GM12872 (cell line): ENCODE measurements around the gene PIP5KL1.

Experiments used
- CTCF ChIP-seq: IDR thresholded peaks from 3 replicates; pipeline ENCODE4 v1.5.1; 2011; ENCODE audit warnings: low read depth, mild to moderate bottlenecking, low read length, moderate library complexity; ENCODE audit not compliant: insufficient read depth

The PIP5KL1 gene

GRCh38 chr9:127873223-127873691 lies 57.3 kb downstream of the PIP5KL1 start:
- no peak for TF ChIP-seq CTCF

- TF ChIP-seq CTCF: no peak
These were observed 58.0 kb downstream of the PIP5KL1 start for GRCh38 chr9:127872369-127873222.

- TF ChIP-seq CTCF: no peak
These were observed 59.0 kb downstream of the PIP5KL1 start for GRCh38 chr9:127871531-127871930.

- no peak for TF ChIP-seq CTCF
These were observed 59.7 kb downstream of the PIP5KL1 start for GRCh38 chr9:127870887-127871286.
